HCT116 (cell line): ENCODE data around the gene ZNF266. TPM values are rescaled to one million over a fixed set of nuclear protein-coding genes. Genes with fewer than 3 reads are reported as not detected.

ENCODE experiments used
- ATAC-seq: fragments of 200-7000 bp; cut with Tn5 transposase; 2 replicates; pipeline ENCODE4 v1.9.1; 2020; ENCODE audit warnings: mild to moderate bottlenecking, moderate library complexity
- BruUV-seq: library from RNA; stranded (reverse); fragments of 400-500 nt; replicated peaks from 2 replicates; lab custom pipeline; 2021; lab: Mats Ljungman, UMichigan
- CTCF ChIA-PET: fragments of 300-600 bp; sonication (Branson Sonifier 250); formaldehyde crosslinking; loops from one replicate; lab custom pipeline; 2021; ENCODE audit warnings: antibody characterized with exemption; lab: Charles Lee
- POLR2A ChIA-PET: fragments of 300-600, 350-600 bp; sonication (Branson Sonifier 250); formaldehyde crosslinking; loops from one replicate; lab custom pipeline; 2021; ENCODE audit warnings: antibody characterized with exemption; lab: Charles Lee
- RAD21 ChIA-PET, 2 experiments: fragments of 300-600 bp; sonication (Branson Sonifier 250); formaldehyde crosslinking; loops; one replicate each; lab custom pipeline; 2023; ENCODE audit warnings: low total read pairs in 2 of 2; ENCODE audit not compliant: uncharacterized antibody in 2 of 2, unreplicated experiment in 2 of 2, low non-redundant PET in 1 of 2; lab: Charles Lee
- DNase-seq: peaks from one replicate; pipeline ENCODE4 v3.0.0-alpha.2; 2010; ENCODE audit warnings: low read depth, low spot score
- H2AFZ ChIP-seq: fragments of 200-600 bp; shearing (Covaris generic), sonication (generic); 2 replicates; pipeline ENCODE4 v1.6.1; 2017; ENCODE audit warnings: low read depth, mixed run types, mixed read lengths, antibody characterized with exemption, low read length; ENCODE audit not compliant: poor library complexity, severe bottlenecking
- H3K27ac ChIP-seq: 2 replicates; pipeline ENCODE4 v1.5.1; 2012; ENCODE audit warnings: low read depth, low read length
- H3K27me3 ChIP-seq: fragments of 200-600 bp; sonication (generic); 2 replicates; pipeline ENCODE4 v1.6.1; 2016; ENCODE audit warnings: mixed run types, low read length, mixed read lengths; ENCODE audit not compliant: insufficient read depth
- H3K36me3 ChIP-seq, 2 experiments: fragments of 200-500 bp in 1 of 2; fragments of 200-600 bp in 1 of 2; sonication (Bioruptor generic) in 1 of 2; sonication (generic) in 1 of 2; 2 replicates each; pipeline versions ENCODE4 v1.5.1 to v1.6.1; 2014 to 2016; ENCODE audit warnings: low read length in 2 of 2, inconsistent platforms in 1 of 2, mixed read lengths in 1 of 2, mixed run types in 1 of 2; ENCODE audit not compliant: insufficient read depth in 2 of 2, control insufficient read depth in 1 of 2
- H3K4me1 ChIP-seq, 2 experiments: fragments of 200-600 bp in 1 of 2; sonication (generic) in 1 of 2; 2 replicates each; pipeline versions ENCODE4 v1.5.1 to v1.6.1; 2012 to 2017; ENCODE audit warnings: low read length in 2 of 2, inconsistent platforms in 1 of 2, mild to moderate bottlenecking in 1 of 2, mixed read lengths in 1 of 2, mixed run types in 1 of 2, moderate library complexity in 1 of 2; ENCODE audit not compliant: insufficient read depth in 2 of 2, control insufficient read depth in 1 of 2
- H3K4me2 ChIP-seq: fragments of 200-600 bp; sonication (generic); 2 replicates; pipeline ENCODE4 v1.6.1; 2017; ENCODE audit warnings: mixed run types, low read length, mixed read lengths
- H3K4me3 ChIP-seq, 2 experiments: fragments of 200-600 bp in 1 of 2; sonication (generic) in 1 of 2; replicated peaks in 1 of 2; 2 replicates each; pipeline ENCODE4 v1.5.1; 2011 to 2016; ENCODE audit warnings: low read length in 2 of 2, control low read depth in 1 of 2, low read depth in 1 of 2, mild to moderate bottlenecking in 1 of 2, mixed read lengths in 1 of 2, mixed run types in 1 of 2
- H3K79me2 ChIP-seq: fragments of 200-600 bp; sonication (generic); 2 replicates; pipeline ENCODE4 v1.6.1; 2017; ENCODE audit warnings: mild to moderate bottlenecking, mixed run types, low read length, moderate library complexity, mixed read lengths; ENCODE audit not compliant: insufficient read depth
- H3K9ac ChIP-seq: fragments of 200-600 bp; sonication (generic); 2 replicates; pipeline ENCODE4 v1.6.1; 2016; ENCODE audit warnings: low read length, mixed read lengths
- H3K9me2 ChIP-seq: fragments of 200-600 bp; sonication (generic), shearing (Covaris generic); 2 replicates; pipeline ENCODE4 v1.6.1; 2017; ENCODE audit warnings: mixed run types, mild to moderate bottlenecking, moderate library complexity; ENCODE audit not compliant: insufficient read depth
- H3K9me3 ChIP-seq, 2 experiments: fragments of 200-500 bp in 1 of 2; fragments of 200-600 bp in 1 of 2; sonication (Bioruptor generic) in 1 of 2; sonication (generic) in 1 of 2; 2 replicates each; pipeline ENCODE4 v1.6.1; 2014 to 2017; ENCODE audit warnings: low read length in 2 of 2, mixed read lengths in 2 of 2, inconsistent platforms in 1 of 2, low read depth in 1 of 2, mild to moderate bottlenecking in 1 of 2, mixed run types in 1 of 2, moderate library complexity in 1 of 2; ENCODE audit not compliant: control insufficient read depth in 1 of 2, insufficient read depth in 1 of 2
- H4K20me1 ChIP-seq: fragments of 200-600 bp; sonication (generic), shearing (Covaris generic); 2 replicates; pipeline ENCODE4 v1.6.1; 2017; ENCODE audit warnings: mixed run types, mild to moderate bottlenecking, moderate library complexity; ENCODE audit not compliant: insufficient read depth
- CEBPB ChIP-seq: IDR thresholded peaks from 2 replicates; pipeline ENCODE4 v1.6.1; 2012; ENCODE audit warnings: low read depth
- ELF1 ChIP-seq: IDR thresholded peaks from 2 replicates; pipeline ENCODE4 v1.6.1; 2012; ENCODE audit warnings: low read depth, borderline replicate concordance
- EZH2phosphoT487 ChIP-seq: fragments of 200-600 bp; IDR thresholded peaks from 2 replicates; pipeline ENCODE4 v1.6.1; 2018; ENCODE audit warnings: antibody characterized with exemption, borderline replicate concordance
- FOSL1 ChIP-seq: IDR thresholded peaks from 2 replicates; pipeline ENCODE4 v1.6.1; 2012; ENCODE audit warnings: low read depth
- JUND ChIP-seq: IDR thresholded peaks from 2 replicates; pipeline ENCODE4 v1.6.1; 2012
- POLR2AphosphoS5 ChIP-seq: IDR thresholded peaks from 2 replicates; pipeline ENCODE4 v1.6.1; 2011; ENCODE audit warnings: mild to moderate bottlenecking, low read depth, low read length, moderate library complexity
- RAD21 ChIP-seq: IDR thresholded peaks from 2 replicates; pipeline ENCODE4 v1.6.1; 2012; ENCODE audit warnings: low read depth, mild to moderate bottlenecking
- SP1 ChIP-seq: IDR thresholded peaks from 2 replicates; pipeline ENCODE4 v1.6.1; 2012; ENCODE audit warnings: low read depth
- SRF ChIP-seq: IDR thresholded peaks from 2 replicates; pipeline ENCODE4 v1.6.1; 2012; ENCODE audit warnings: low read depth
- TCF7L2 ChIP-seq: IDR thresholded peaks from 2 replicates; pipeline ENCODE4 v1.7.0; 2011; ENCODE audit warnings: borderline replicate concordance, inconsistent platforms; ENCODE audit not compliant: insufficient read depth, insufficient read length; ENCODE audit errors: extremely low read depth
- YY1 ChIP-seq: IDR thresholded peaks from 2 replicates; pipeline ENCODE4 v1.6.1; 2011; ENCODE audit warnings: low read length, low read depth, moderate library complexity, mild to moderate bottlenecking; ENCODE audit not compliant: insufficient replicate concordance; ENCODE audit errors: extremely low read depth
- intact Hi-C: fragments of 100-400 bp; cut with micrococcal nuclease; formaldehyde crosslinking; loops from 2 replicates; pipeline ENCODE4 v1.10.0; 2022
- total RNA-seq: library from RNA; stranded (reverse); gene quantifications from one replicate; pipeline ENCODE4 v1.2.1, GENCODE V29; 2021; ENCODE audit not compliant: unreplicated experiment
- TF ChIP-seq, protein P1 (sequence below): IDR thresholded peaks from 2 replicates; pipeline ENCODE4 v1.6.1; 2012; ENCODE audit warnings: low read depth
- TF ChIP-seq, protein P2 (sequence below): IDR thresholded peaks from 2 replicates; pipeline ENCODE4 v1.6.1; 2011; ENCODE audit warnings: mild to moderate bottlenecking, low read length, moderate library complexity; ENCODE audit not compliant: insufficient replicate concordance; ENCODE audit errors: extremely low read depth
- TF ChIP-seq, protein P3 (sequence below): IDR thresholded peaks from 2 replicates; pipeline ENCODE4 v1.6.1; 2012
- TF ChIP-seq, protein P4 (sequence below): IDR thresholded peaks from 2 replicates; pipeline ENCODE4 v1.6.1; 2012

The ZNF266 gene
- total RNA-seq, 1 experiment from 2014 or later: 9.4 TPM

DNA sequence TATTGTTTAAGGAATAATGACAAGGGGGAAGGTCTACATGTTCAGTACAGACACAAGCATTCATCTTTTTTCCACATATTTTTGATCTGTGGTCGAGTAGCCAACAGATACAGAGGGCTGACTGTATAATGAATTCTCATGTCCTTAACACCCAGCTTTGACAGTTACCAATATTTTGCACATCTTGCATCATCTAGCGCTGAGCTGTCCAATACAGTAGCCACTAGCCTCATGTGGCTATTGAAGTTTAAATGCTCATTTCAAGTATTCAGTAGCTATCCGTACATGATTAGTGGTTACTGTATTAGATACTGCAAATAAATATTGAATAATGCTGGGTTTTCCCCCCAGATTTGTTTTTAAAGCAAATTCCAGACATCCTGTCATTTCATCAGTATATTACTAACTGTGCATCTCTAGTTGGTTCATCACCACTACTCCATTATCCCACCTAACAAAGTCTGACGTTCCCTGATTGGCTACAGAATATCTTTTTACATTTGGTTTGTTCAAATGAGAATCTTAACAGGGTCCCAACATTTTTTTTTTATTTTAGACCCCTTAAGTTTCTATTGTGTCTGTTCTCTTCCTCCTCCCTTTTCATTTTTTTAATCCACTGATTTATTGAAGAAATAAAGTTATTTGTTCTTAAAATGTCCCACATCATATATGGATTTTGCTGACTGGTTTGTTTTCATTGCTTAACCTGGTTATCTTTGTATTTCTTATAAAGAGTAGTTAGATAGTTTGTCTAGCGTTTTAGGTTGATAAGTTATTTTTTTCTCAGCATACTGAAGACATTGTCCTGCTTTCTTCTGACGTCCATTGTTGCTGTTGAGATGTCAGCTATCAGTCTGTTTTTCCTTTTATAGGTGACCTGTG is 64.4 kb downstream of the ZNF266 start:
- peaks cover 3 to 9% of the 10 kb centered on the region in 2 experiments; a peak in 2 of 4 replicates for H3K9me3 ChIP-seq
- no peak overlapping the region for H2AFZ ChIP-seq
- no peak overlapping the region for H3K9ac ChIP-seq
- TF ChIP-seq, protein P1, sequence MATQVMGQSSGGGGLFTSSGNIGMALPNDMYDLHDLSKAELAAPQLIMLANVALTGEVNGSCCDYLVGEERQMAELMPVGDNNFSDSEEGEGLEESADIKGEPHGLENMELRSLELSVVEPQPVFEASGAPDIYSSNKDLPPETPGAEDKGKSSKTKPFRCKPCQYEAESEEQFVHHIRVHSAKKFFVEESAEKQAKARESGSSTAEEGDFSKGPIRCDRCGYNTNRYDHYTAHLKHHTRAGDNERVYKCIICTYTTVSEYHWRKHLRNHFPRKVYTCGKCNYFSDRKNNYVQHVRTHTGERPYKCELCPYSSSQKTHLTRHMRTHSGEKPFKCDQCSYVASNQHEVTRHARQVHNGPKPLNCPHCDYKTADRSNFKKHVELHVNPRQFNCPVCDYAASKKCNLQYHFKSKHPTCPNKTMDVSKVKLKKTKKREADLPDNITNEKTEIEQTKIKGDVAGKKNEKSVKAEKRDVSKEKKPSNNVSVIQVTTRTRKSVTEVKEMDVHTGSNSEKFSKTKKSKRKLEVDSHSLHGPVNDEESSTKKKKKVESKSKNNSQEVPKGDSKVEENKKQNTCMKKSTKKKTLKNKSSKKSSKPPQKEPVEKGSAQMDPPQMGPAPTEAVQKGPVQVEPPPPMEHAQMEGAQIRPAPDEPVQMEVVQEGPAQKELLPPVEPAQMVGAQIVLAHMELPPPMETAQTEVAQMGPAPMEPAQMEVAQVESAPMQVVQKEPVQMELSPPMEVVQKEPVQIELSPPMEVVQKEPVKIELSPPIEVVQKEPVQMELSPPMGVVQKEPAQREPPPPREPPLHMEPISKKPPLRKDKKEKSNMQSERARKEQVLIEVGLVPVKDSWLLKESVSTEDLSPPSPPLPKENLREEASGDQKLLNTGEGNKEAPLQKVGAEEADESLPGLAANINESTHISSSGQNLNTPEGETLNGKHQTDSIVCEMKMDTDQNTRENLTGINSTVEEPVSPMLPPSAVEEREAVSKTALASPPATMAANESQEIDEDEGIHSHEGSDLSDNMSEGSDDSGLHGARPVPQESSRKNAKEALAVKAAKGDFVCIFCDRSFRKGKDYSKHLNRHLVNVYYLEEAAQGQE: no peak
- TF ChIP-seq FOSL1 (no peak), SP1 (no peak), EZH2phosphoT487 (no peak), YY1 (no peak), TCF7L2 (no peak), ELF1 (no peak), POLR2AphosphoS5 (no peak), SRF (no peak), CEBPB (no peak), RAD21 (no peak), JUND (no peak)
- TF ChIP-seq, protein P2, sequence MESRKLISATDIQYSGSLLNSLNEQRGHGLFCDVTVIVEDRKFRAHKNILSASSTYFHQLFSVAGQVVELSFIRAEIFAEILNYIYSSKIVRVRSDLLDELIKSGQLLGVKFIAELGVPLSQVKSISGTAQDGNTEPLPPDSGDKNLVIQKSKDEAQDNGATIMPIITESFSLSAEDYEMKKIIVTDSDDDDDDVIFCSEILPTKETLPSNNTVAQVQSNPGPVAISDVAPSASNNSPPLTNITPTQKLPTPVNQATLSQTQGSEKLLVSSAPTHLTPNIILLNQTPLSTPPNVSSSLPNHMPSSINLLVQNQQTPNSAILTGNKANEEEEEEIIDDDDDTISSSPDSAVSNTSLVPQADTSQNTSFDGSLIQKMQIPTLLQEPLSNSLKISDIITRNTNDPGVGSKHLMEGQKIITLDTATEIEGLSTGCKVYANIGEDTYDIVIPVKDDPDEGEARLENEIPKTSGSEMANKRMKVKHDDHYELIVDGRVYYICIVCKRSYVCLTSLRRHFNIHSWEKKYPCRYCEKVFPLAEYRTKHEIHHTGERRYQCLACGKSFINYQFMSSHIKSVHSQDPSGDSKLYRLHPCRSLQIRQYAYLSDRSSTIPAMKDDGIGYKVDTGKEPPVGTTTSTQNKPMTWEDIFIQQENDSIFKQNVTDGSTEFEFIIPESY: no peak
- TF ChIP-seq, protein P3, sequence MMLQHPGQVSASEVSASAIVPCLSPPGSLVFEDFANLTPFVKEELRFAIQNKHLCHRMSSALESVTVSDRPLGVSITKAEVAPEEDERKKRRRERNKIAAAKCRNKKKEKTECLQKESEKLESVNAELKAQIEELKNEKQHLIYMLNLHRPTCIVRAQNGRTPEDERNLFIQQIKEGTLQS: no peak
- TF ChIP-seq, protein P4, sequence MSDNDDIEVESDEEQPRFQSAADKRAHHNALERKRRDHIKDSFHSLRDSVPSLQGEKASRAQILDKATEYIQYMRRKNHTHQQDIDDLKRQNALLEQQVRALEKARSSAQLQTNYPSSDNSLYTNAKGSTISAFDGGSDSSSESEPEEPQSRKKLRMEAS: no peak
- intact Hi-C loops: no loop called here
- BruUV-seq: no TSS peak
- no peaks in the 10 kb centered on the region for H3K9me2 ChIP-seq
- ATAC-seq: no peak
- RAD21 ChIA-PET: no interaction called here
- H4K20me1 ChIP-seq: no peaks in the 10 kb centered on the region
- H3K4me1 ChIP-seq: no peaks in the 10 kb centered on the region
- H3K4me2 ChIP-seq: no peak overlapping the region
- no peaks in the 10 kb centered on the region for H3K27me3 ChIP-seq
- POLR2A ChIA-PET: no interaction called here
- no peaks in the 10 kb centered on the region for H3K36me3 ChIP-seq
- CTCF ChIA-PET: no interaction called here
- H3K27ac ChIP-seq: no peak overlapping the region
- no peak overlapping the region for H3K4me3 ChIP-seq
- H3K79me2 ChIP-seq: no peaks in the 10 kb centered on the region
- DNase-seq: no peak
